ENCODE measurements around the gene SLIT3.

SLIT3 gene

GRCh38 chr5:168721966-168722365 is 579.0 kb downstream of the SLIT3 start:
- no peak overlapping the region for H3K27ac ChIP-seq
- TF ChIP-seq, protein P1, sequence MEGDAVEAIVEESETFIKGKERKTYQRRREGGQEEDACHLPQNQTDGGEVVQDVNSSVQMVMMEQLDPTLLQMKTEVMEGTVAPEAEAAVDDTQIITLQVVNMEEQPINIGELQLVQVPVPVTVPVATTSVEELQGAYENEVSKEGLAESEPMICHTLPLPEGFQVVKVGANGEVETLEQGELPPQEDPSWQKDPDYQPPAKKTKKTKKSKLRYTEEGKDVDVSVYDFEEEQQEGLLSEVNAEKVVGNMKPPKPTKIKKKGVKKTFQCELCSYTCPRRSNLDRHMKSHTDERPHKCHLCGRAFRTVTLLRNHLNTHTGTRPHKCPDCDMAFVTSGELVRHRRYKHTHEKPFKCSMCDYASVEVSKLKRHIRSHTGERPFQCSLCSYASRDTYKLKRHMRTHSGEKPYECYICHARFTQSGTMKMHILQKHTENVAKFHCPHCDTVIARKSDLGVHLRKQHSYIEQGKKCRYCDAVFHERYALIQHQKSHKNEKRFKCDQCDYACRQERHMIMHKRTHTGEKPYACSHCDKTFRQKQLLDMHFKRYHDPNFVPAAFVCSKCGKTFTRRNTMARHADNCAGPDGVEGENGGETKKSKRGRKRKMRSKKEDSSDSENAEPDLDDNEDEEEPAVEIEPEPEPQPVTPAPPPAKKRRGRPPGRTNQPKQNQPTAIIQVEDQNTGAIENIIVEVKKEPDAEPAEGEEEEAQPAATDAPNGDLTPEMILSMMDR (conservative IDR thresholded peaks at IDR 0.05): no peak

DNA sequence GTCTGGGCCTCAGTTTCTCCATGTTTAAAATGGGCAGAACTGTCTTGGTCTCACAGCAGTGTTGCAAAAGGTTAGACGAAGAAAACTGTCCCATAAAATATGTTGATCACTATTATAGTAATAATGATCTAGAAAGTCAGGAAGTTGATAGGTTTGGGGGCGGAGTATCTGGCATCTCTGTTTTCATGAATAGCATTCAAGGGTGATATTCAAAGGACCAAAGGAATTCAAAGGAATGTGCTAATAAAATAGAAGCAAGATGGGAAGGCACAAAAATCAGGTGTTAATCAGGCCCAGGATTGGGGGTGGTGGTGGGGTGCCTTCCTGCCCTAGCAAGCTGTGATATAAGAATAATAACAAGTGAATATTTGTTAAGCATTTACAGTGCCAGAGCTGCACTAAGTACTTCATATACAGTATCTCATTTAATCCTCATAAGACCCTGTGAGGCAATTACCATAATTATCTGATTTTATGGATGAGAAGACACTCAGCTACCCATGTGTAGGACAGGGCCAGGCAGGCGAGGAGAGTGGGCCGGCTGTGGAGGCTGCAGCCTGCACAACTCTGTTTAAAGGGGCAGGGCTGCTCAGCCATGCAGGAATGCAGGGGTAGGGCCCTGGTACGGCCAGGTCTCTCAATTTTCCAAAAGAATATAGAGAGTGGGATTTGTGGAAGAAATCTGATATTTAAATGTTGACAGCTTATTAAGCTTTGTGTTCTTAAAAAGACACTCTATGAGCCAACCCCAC is 579.8 kb downstream of the SLIT3 start:
- TF ChIP-seq, protein P1 (conservative IDR thresholded peaks at IDR 0.05): no peak
- no peak overlapping the region for H3K27ac ChIP-seq

GRCh38 chr5:168720575-168720974 is 580.4 kb downstream of the SLIT3 start:
- no peak overlapping the region for H3K27ac ChIP-seq
- TF ChIP-seq, protein P1 (conservative IDR thresholded peaks at IDR 0.05): no peak

- TF ChIP-seq, protein P1 (conservative IDR thresholded peaks at IDR 0.05): no peak
- no peak overlapping the region for H3K27ac ChIP-seq
Observed at GRCh38 chr5:168714046-168714445, 586.9 kb downstream of the SLIT3 start.

DNA sequence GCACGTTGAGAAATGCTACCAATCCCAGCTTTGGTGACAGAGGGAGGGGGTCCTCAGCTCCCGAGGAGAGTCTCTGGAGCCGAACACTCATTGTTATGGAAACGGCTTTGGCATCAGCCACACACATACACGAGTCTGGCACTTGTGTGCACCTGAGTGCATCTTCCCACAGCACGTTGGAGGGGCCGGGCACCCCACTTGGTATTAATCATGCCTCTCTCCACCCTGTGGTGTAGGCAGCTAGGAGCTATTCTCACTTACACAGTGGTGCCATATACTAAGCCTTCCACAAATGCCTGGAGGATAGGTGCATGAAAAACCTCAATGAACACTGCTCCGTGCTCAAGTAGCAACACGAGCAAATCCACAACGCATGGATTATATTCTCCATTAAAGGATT is 587.9 kb downstream of the SLIT3 start:
- TF ChIP-seq, protein P1 (conservative IDR thresholded peaks at IDR 0.05): no peak
- no peak overlapping the region for H3K27ac ChIP-seq

DNA sequence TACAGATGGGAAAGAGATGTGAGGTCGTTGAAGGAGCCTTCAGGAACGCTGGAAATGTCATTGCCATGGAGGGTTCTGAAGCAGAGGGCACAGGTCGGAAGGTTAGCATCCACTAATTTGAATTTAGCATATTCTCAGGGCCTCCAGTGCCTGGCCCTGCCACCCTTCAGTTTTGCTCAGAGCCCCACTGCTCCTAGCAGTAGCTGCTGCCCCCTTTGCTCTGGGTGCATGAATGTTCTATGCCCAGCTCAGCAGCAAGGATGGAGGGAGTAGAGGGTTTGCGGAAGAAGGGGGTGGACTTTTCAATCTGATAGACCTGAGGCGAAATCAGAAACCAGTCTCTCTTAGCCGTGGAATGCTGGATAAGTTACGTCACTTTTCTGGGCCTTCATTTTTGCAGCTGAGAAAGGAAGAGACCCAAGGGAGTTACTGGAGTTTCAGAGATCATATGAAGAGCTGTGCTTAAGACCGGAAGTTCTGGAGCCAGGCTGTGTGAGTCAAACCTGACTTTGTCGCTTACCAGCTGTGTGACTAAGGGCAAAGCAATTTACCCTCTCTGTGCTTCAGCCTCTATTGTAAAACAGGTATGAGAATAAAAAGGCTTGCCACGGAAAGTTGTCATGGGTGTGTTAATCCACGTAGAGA is 588.5 kb downstream of the SLIT3 start:
- H3K27ac ChIP-seq: no peak overlapping the region
- TF ChIP-seq, protein P1 (conservative IDR thresholded peaks at IDR 0.05): no peak

GRCh38 chr5:168710706-168711105 is 590.2 kb downstream of the SLIT3 start:
- no peak overlapping the region for H3K27ac ChIP-seq
- TF ChIP-seq, protein P1 (conservative IDR thresholded peaks at IDR 0.05): no peak

Data from VCaP (cell line).